Measurements from ENCODE around the gene ZNF814. TPM values are rescaled to one million over a fixed set of nuclear protein-coding genes. Genes with fewer than 3 reads are reported as not detected.
A peak's percentile ranks its signal among the peaks of the same experiment; 100 is the strongest.
"Not testable (repeated sequence)": the region's sequence is repeated elsewhere in the genome, so short reads cannot be mapped to it uniquely, and the experiment has no call there.

ZNF814 gene
- total RNA-seq, 2 experiments from 2014 or later = 29.0 to 34.7 TPM

DNA sequence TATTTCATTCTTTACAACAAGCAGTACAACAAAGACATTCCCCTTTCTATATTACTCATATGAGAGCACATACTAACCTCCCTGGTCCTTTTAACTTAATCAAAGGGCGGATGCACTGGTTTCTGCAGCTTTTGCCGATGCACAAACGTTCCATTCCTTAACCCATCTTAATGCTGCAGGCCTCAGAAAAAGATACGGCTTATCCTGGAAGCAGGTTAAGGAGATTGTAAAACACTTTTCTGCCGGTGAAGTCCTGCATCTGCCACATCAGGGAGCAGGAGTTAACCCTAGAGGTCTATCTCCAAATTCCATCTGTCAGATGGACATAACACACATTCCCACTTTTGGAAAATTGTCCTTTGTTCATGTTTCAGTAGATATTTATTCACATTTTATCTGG, 11.5 kb upstream of the ZNF814 start:
- ChIA-PET POLR2A (no interaction called here), CTCF (no interaction called here)
- intact Hi-C loops (cut with DNase I, micrococcal nuclease) = no loop called here
- no peaks in the 10 kb centered on the region for H3K9me3 Mint-ChIP-seq
- peaks cover 5% of the 10 kb centered on the region for H3K4me1 Mint-ChIP-seq (ENCODE audit: low read depth)
- H3K27me3 ChIP-seq (ENCODE audit: control insufficient read depth in 1 of 2, insufficient read depth in 2 of 2, low read length in 2 of 2) = no peaks in the 10 kb centered on the region
- peaks cover 19% of the 10 kb centered on the region for H3K36me3 Mint-ChIP-seq (ENCODE audit: low read depth)
- no peaks in the 10 kb centered on the region for H3K36me3 ChIP-seq (ENCODE audit: insufficient read depth, low read length)
- TF ChIP-seq, protein P1, sequence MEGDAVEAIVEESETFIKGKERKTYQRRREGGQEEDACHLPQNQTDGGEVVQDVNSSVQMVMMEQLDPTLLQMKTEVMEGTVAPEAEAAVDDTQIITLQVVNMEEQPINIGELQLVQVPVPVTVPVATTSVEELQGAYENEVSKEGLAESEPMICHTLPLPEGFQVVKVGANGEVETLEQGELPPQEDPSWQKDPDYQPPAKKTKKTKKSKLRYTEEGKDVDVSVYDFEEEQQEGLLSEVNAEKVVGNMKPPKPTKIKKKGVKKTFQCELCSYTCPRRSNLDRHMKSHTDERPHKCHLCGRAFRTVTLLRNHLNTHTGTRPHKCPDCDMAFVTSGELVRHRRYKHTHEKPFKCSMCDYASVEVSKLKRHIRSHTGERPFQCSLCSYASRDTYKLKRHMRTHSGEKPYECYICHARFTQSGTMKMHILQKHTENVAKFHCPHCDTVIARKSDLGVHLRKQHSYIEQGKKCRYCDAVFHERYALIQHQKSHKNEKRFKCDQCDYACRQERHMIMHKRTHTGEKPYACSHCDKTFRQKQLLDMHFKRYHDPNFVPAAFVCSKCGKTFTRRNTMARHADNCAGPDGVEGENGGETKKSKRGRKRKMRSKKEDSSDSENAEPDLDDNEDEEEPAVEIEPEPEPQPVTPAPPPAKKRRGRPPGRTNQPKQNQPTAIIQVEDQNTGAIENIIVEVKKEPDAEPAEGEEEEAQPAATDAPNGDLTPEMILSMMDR (IDR thresholded peaks at IDR 0.05) = no peak
- peaks cover 9 to 31% of the 10 kb centered on the region in 2 experiments for H3K9me3 ChIP-seq (ENCODE audit: control insufficient read depth in 1 of 2, insufficient read depth in 1 of 2, low read length in 2 of 2)
- ATAC-seq (ENCODE audit: poor library complexity) (no peak), DNase-seq (no peak)
- no peak overlapping the region for H3K4me3 ChIP-seq (ENCODE audit: low read length)
- H3K4me1 ChIP-seq (ENCODE audit: insufficient read depth, low read length) = no peaks in the 10 kb centered on the region
- H3K27ac ChIP-seq (ENCODE audit: low read depth in 1 of 2, low read length in 2 of 2) = no peak overlapping the region
- H3K4me3 Mint-ChIP-seq = no peak overlapping the region
- H3K27me3 Mint-ChIP-seq = no peaks in the 10 kb centered on the region
- H3K27ac Mint-ChIP-seq = no peak overlapping the region

DNA sequence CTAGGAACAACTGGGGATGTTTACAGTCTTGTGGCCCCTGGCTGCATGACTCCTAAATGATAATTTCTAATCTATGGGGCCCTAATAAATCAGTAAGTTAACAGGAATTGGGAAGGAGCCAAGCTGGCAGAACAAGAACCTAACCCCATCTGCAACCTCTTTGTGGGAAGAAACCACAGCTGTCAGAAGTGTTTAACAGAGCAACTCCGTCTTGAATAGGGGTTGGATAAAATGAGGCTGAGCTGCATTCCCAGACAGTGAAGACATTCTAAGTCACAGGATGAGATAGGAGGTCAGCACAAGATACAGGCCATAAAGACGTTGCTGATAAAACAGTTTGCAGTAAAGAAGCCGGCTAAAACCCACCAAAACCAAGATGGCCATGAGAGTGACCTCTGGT, 1.9 kb upstream of the ZNF814 start:
- H3K27me3 ChIP-seq (ENCODE audit: control insufficient read depth in 1 of 2, insufficient read depth in 2 of 2, low read length in 2 of 2); H3K27ac ChIP-seq (ENCODE audit: low read depth in 1 of 2, low read length in 2 of 2); H3K36me3 ChIP-seq (ENCODE audit: insufficient read depth, low read length); H3K4me3 Mint-ChIP-seq; H3K27me3 Mint-ChIP-seq; intact Hi-C loops (cut with DNase I, micrococcal nuclease); H3K4me3 ChIP-seq (ENCODE audit: low read length); H3K27ac Mint-ChIP-seq; DNase-seq; POLR2A ChIA-PET; CTCF ChIA-PET; ATAC-seq (ENCODE audit: poor library complexity): not testable (repeated sequence)
- Mint-ChIP-seq H3K4me1 (ENCODE audit: low read depth) (peaks cover 28% of the 10 kb centered on the region), H3K9me3 (peaks cover 11% of the 10 kb centered on the region), H3K36me3 (ENCODE audit: low read depth) (peaks cover 44% of the 10 kb centered on the region)
- Histone ChIP-seq H3K4me1 (ENCODE audit: insufficient read depth, low read length) (peaks cover 24% of the 10 kb centered on the region), H3K9me3 (ENCODE audit: control insufficient read depth in 1 of 2, insufficient read depth in 1 of 2, low read length in 2 of 2) (peaks cover 6 to 58% of the 10 kb centered on the region in 2 experiments)

DNA sequence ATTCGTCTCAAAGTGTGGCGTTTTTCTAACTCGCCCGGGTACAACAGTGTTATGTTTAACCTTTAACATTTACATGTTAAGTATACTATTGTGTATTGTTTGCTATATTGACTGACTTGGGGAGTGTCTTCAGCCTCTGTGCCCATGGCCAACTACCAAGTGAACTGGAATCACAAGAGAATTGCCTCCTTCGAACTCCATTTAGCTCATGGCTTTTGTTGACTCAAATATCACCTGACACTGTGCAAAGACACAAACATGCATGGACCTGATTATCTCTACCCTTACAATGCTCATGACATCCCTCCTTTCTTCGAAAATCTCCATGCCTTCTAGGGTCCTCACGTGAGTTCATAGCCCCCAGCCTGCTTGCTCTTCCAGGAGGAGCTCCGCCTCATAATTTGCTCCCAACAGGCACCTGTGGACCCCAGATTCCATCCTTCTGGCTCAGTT, 704 bp downstream of the ZNF814 start:
- intact Hi-C loops (cut with DNase I, micrococcal nuclease) = loop anchor here in 1 of 2 experiments (10.0 kb wide), 1 partner anchor 267 kb away; the partner anchor contains the start of gene ZNF329
- peak overlapping the region; percentile 91 for H3K4me3 ChIP-seq (ENCODE audit: low read length)
- no peaks in the 10 kb centered on the region for H3K27me3 ChIP-seq (ENCODE audit: control insufficient read depth in 1 of 2, insufficient read depth in 2 of 2, low read length in 2 of 2)
- Mint-ChIP-seq H3K27me3 (no peaks in the 10 kb centered on the region), H3K4me1 (ENCODE audit: low read depth) (peaks cover 28% of the 10 kb centered on the region), H3K4me3 (peak overlapping the region; percentile 90), H3K9me3 (peaks cover 11% of the 10 kb centered on the region), H3K36me3 (ENCODE audit: low read depth) (peaks cover 67% of the 10 kb centered on the region), H3K27ac (peak overlapping the region; percentile 81)
- DNase-seq = peak in 1 of 14 experiments; percentile 6
- TF ChIP-seq, protein P1 (IDR thresholded peaks at IDR 0.05) = no peak
- ChIA-PET POLR2A (interaction anchor here (0.6 to 2.4 kb wide), 11 partner anchors 38 to 263 kb away, joined by 3 to 15 read pairs (median 4); partner anchors contain the start of genes ZNF154, ZNF329, ZNF551 and ZNF552), CTCF (interaction anchor here (1.0 kb wide), 1 partner anchor 785 kb away, joined by 3 read pairs; no protein-coding TSS in a partner anchor)
- H3K9me3 ChIP-seq (ENCODE audit: control insufficient read depth in 1 of 2, insufficient read depth in 1 of 2, low read length in 2 of 2) = peaks cover 15 to 71% of the 10 kb centered on the region in 2 experiments
- peak; percentile 4 for ATAC-seq (ENCODE audit: poor library complexity)
- peak overlapping the region in 1 of 2 donors; percentile 52 for H3K27ac ChIP-seq (ENCODE audit: low read depth in 1 of 2, low read length in 2 of 2)
- H3K36me3 ChIP-seq (ENCODE audit: insufficient read depth, low read length) = peaks cover 22% of the 10 kb centered on the region
- peaks cover 24% of the 10 kb centered on the region for H3K4me1 ChIP-seq (ENCODE audit: insufficient read depth, low read length)

Data from CD4-positive, alpha-beta T cell (primary cell).